EH (cell line): ENCODE measurements around the gene SYNPO2.

Experiments
- DNase-seq: peaks from one replicate; pipeline ENCODE4 v3.0.0-alpha.2; 2015; ENCODE audit warnings: low read depth

The SYNPO2 gene, protein sequence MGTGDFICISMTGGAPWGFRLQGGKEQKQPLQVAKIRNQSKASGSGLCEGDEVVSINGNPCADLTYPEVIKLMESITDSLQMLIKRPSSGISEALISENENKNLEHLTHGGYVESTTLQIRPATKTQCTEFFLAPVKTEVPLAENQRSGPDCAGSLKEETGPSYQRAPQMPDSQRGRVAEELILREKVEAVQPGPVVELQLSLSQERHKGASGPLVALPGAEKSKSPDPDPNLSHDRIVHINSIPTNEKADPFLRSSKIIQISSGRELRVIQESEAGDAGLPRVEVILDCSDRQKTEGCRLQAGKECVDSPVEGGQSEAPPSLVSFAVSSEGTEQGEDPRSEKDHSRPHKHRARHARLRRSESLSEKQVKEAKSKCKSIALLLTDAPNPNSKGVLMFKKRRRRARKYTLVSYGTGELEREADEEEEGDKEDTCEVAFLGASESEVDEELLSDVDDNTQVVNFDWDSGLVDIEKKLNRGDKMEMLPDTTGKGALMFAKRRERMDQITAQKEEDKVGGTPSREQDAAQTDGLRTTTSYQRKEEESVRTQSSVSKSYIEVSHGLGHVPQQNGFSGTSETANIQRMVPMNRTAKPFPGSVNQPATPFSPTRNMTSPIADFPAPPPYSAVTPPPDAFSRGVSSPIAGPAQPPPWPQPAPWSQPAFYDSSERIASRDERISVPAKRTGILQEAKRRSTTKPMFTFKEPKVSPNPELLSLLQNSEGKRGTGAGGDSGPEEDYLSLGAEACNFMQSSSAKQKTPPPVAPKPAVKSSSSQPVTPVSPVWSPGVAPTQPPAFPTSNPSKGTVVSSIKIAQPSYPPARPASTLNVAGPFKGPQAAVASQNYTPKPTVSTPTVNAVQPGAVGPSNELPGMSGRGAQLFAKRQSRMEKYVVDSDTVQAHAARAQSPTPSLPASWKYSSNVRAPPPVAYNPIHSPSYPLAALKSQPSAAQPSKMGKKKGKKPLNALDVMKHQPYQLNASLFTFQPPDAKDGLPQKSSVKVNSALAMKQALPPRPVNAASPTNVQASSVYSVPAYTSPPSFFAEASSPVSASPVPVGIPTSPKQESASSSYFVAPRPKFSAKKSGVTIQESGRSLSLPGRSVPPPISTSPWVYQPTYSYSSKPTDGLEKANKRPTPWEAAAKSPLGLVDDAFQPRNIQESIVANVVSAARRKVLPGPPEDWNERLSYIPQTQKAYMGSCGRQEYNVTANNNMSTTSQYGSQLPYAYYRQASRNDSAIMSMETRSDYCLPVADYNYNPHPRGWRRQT

GRCh38 chr4:118888666-118889311 lies at the start of gene SYNPO2:
Gene SYNPO2 (plus strand): TSS chr4:118888854. CDS start chr4:118889037, 183 bp downstream.
- DNase-seq: peak; percentile 93

DNA sequence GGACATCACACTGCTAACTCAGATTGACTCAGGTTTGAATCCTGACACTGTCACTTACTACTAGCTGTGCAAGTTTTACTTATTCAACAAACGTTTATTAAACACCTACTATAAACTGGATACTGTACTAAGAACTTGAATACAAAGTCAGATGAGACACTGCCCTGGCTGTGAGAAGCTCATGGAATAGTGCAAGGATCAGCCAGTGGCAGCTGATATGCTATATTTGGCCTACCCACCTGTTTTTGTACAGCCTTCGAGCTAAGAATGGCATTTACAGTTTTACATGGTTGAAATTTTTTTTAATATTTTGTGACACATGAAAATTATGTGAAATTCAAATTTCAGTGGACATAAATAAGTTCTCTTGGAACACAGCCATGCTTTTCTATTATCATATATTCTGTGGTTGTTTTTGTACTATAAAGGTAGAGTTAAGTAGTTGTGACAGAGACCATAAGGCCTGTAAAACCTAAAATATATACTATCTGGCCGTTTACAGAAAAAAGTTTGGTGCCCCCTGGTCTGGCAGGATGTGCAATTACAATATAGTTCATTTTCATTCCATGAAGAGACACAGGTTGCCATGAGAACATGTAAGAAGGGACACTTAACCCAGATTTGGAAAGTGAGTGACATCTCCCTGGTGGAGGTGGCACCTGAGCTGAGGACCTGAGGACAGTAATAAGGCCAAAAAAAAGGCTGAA lies 49.3 kb upstream of the SYNPO2 start:
- DNase-seq: no peak

DNA sequence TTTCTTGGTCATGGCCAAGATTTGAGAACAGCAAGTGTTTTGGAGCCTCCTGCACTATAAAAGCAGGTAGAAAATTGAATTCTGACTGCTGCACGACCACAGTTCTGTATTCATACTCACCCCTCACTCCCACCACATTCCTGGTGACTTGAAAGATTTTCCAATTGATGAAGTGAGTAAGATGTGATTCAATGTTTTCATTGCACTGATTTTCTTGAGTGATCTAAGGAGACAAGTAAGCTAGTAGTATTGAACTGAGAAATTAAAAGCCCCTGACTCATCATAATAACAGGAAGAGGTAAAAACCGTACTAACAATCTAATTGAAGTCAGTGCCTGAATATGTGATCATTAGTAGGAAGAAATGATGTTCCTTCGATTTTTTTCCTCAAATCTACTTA lies 46.6 kb upstream of the SYNPO2 start:
- DNase-seq: peak; percentile 59

DNA sequence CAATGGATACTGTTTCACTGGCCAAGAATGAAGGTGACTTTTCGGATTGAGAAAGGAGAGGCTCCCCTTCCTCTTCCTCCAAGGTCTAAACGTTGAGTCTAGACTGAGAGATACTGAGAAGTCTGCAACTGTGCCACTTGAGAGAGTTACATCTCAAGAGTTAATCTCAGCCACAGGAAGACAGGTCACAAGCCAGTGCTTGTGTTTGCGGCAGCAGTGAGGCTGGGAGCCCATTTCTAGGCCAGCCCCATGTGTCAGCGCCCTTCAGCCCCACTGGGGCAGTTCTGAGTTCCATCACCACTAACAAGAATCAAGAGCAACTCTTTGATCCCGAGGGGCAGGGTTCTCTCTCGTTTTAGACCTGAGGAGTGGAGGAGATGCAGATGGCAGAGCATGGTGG lies 45.4 kb upstream of the SYNPO2 start:
- no peak for DNase-seq

- DNase-seq: no peak
These were observed 43.1 kb upstream of the SYNPO2 start for GRCh38 chr4:118845552-118846050.

DNA sequence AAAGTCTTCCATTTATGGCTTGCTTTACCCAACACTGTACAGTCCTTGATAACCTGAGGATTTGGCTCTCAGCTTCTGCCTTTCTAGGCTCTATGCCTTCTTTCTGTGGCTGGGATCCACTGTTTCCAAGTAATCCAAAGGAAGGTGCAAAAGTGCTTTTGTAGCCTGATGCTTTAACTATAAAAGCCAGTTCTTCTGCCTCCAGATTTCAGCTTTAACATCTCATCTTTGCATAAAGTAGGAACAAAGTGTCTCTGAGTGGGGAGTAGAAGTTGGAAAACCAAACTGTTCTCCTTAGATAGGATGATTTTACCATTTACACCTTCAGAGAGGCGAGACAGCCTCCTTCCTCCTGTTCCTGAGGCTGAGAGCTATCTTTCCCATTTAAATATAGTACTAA lies 41.7 kb upstream of the SYNPO2 start:
- DNase-seq: no peak

DNA sequence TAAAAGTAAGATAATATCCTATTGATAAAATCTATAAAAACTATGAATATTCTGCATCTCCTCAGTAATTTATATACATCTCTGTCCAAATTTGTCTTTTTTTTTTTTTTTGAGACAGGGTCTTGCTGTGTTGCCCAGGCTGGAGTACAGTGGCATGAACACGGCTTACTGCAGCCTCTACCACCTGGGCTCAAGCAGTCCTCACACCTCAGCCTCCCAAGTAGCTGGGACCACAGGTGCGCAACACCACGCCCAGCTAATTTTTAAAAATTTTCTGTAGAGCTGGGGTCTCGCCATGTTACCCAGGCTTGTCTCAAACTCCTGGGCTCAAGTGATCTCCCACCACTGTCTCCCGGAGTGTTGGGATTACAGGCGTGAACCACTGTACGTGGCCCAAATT lies 40.4 kb upstream of the SYNPO2 start:
- no peak for DNase-seq

DNA sequence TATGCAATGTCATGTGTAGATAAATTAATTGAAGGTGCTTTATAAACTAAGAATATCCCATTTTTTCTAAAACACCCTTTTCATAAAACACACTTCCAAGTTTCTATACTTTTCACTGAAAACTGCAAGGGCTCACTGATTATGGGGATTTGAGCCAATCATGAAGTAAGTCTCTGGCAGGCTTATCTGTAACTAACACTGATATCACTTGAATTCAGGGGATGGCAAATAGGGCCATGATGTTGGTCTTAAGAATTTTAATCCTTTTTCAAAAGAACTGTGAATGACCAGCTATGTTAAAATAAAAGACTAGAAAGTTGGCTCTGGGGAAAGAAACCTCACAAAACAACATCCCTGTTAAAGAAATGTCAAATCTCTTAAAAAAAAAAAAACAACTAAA lies 39.8 kb upstream of the SYNPO2 start:
- DNase-seq: no peak

GRCh38 chr4:118849867-118850487 lies 38.7 kb upstream of the SYNPO2 start:
- no peak for DNase-seq

DNA sequence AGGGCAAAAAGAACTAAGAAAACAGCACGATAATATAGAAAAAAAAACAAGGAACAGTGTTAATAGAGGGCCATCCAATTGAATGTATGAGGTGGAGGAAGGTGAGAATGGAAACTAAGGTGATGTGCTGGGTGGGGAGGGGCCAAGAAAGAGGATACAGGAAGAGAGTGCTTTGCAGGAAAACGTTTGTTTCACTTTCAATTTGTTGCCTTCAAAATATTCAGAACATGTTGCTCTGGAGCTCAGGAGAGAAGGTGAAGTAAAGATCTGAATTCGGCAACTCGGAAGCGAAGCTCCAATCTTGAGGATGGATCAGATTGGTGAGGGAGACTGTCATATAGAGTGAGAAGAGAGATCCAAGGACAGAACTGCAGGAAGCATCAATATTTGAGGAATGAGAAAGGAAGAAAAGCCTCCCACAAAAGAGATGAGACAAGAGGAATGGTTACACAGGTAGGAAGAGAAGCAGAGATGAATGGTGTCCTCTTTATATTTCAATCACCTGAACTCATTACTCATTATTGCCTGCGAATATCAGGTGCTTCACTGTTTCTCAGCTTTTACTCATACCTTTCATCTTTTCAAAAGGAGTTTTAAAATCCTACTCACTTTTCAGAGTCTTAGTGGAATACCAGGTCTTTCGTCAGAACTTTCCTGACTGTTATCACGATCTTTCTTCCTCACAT lies 38.0 kb upstream of the SYNPO2 start:
- peak; percentile 37 for DNase-seq

GRCh38 chr4:118857760-118858159 lies 30.9 kb upstream of the SYNPO2 start:
- no peak for DNase-seq

- DNase-seq: no peak
These were observed 29.9 kb upstream of the SYNPO2 start for GRCh38 chr4:118858779-118859178.

GRCh38 chr4:118865091-118865708 lies 23.5 kb upstream of the SYNPO2 start:
- DNase-seq: peak; percentile 63

- no peak for DNase-seq
These were observed 22.2 kb upstream of the SYNPO2 start for GRCh38 chr4:118866442-118866841.

- DNase-seq: peak; percentile 43
These were observed 21.2 kb upstream of the SYNPO2 start for GRCh38 chr4:118867311-118868067.

GRCh38 chr4:118869808-118870342 lies 18.8 kb upstream of the SYNPO2 start:
- DNase-seq: peak; percentile 55

DNA sequence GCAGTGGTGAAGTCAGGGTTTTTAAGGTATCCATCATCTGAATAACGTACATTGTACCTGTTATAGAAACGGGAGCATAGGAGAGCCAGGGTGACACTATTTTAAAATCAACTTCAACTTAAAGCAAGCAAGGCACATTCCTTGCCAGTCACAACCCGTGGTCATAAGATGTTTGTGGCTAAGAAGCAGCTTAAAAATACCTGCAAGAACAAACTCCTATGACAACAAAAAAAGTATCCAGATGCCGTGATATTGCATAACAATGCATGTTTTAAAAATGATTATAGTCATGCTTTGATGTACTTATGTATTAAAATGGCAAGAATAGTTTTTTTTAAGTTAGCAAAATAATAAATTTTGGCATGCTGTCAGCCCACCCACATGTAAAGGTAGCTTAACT lies 16.5 kb upstream of the SYNPO2 start:
- DNase-seq: no peak

GRCh38 chr4:118877797-118878196 lies 10.9 kb upstream of the SYNPO2 start:
- DNase-seq: no peak
